Left lung (tissue), 10 donors: ENCODE measurements around the gene PABPC1L. TPM values are rescaled to one million over a fixed set of nuclear protein-coding genes. Genes with fewer than 3 reads are reported as not detected.

Source experiments
- ATAC-seq: fragments of 200-7000 bp; cut with Tn5 transposase; one replicate; pipeline ENCODE4 v1.9.1; 2020; ENCODE audit warnings: moderate library complexity
- DNase-seq, 4 donors: peaks; one replicate each; pipeline ENCODE4 v3.0.0-alpha.2; 2013 to 2020
- H3K27ac ChIP-seq, 2 donors: fragments of 200-600 bp; sonication (generic) in 1 of 2; one replicate each; pipeline versions ENCODE4 v1.5.0 to v1.8.0; 2020 to 2021
- H3K27me3 ChIP-seq, 2 donors: fragments of 200-600 bp; sonication (generic) in 1 of 2; one replicate each; pipeline versions ENCODE4 v1.5.0 to v1.8.0; 2020 to 2021
- H3K36me3 ChIP-seq, 2 donors: fragments of 200-600 bp; sonication (generic) in 1 of 2; one replicate each; pipeline versions ENCODE4 v1.5.0 to v1.8.0; 2020 to 2021
- H3K4me1 ChIP-seq, 2 donors: fragments of 200-600 bp; one replicate each; pipeline ENCODE4 v1.8.0; 2021
- H3K4me3 ChIP-seq, 2 donors: fragments of 200-600 bp; sonication (generic) in 1 of 2; one replicate each; pipeline versions ENCODE4 v1.5.0 to v1.8.0; 2020 to 2021; ENCODE audit warnings: mild to moderate bottlenecking in 1 of 2
- H3K9me3 ChIP-seq, 2 donors: fragments of 200-600 bp; sonication (generic) in 1 of 2; one replicate each; pipeline versions ENCODE4 v1.5.0 to v1.8.0; 2020 to 2021
- CTCF ChIP-seq, 2 donors: fragments of 200-600 bp; sonication (generic) in 1 of 2; IDR thresholded peaks; one replicate each; pipeline versions ENCODE4 v1.5.0 to v1.8.0; 2021; ENCODE audit warnings: antibody characterized with exemption in 2 of 2
- intact Hi-C, 2 donors: fragments of 100-400 bp; cut with DNase I; formaldehyde crosslinking; loops; one replicate each; pipeline versions ENCODE4 v1.11.2 to v1.14.2; 2022
- polyA plus RNA-seq, 6 donors: library from polyadenylated mRNA; unstranded; fragments of 120-200 nt; gene quantifications; one replicate each; pipeline ENCODE4 v1.2.1, GENCODE V29; 2013; ENCODE audit not compliant: insufficient read length in 6 of 6
- total RNA-seq, 2 donors: library from RNA; stranded (reverse); fragmentation: NEBNext Ultra II Directional; extraction: Animal tissue kit (Norgen Biotek cat#: 25700); gene quantifications; one replicate each; pipeline ENCODE4 v1.2.1, GENCODE V29; 2021
- donor health status: DM: no; HTN: yes; CAD: no.
- donor health status: DM: no; HTN: no; CAD: no.

PABPC1L gene
- total and polyA plus RNA-seq, 8 donors: 41.2 to 116 (median 88.5) TPM

GRCh38 chr20:44981736-44982406 is 72.0 kb downstream of the PABPC1L start:
- DNase-seq: no peak
- Histone ChIP-seq H3K27me3 (no peaks in the 10 kb centered on the region), H3K27ac (no peak overlapping the region), H3K4me3 (no peak overlapping the region), H3K9me3 (no peaks in the 10 kb centered on the region), H3K4me1 (peaks cover 0 to 49% of the 10 kb centered on the region in 2 donors), H3K36me3 (peaks cover 0 to 71% of the 10 kb centered on the region in 2 donors)
- TF ChIP-seq CTCF (IDR thresholded peaks at IDR 0.05): no peak
- intact Hi-C loops: no loop called here
- ATAC-seq: no peak

GRCh38 chr20:44983093-44983674 is 73.3 kb downstream of the PABPC1L start:
- intact Hi-C loops: no loop called here
- Histone ChIP-seq H3K9me3 (no peaks in the 10 kb centered on the region), H3K4me1 (peaks cover 0 to 49% of the 10 kb centered on the region in 2 donors), H3K27me3 (no peaks in the 10 kb centered on the region), H3K36me3 (peaks cover 0 to 81% of the 10 kb centered on the region in 2 donors), H3K4me3 (no peak overlapping the region), H3K27ac (no peak overlapping the region)
- TF ChIP-seq CTCF (IDR thresholded peaks at IDR 0.05): no peak
- no peak for DNase-seq
- no peak for ATAC-seq

- Histone ChIP-seq H3K27me3 (no peaks in the 10 kb centered on the region), H3K27ac (no peak overlapping the region), H3K4me3 (no peak overlapping the region), H3K9me3 (no peaks in the 10 kb centered on the region), H3K36me3 (peaks cover 0 to 40% of the 10 kb centered on the region in 2 donors), H3K4me1 (peaks cover 0 to 61% of the 10 kb centered on the region in 2 donors)
- no peak for TF ChIP-seq CTCF (IDR thresholded peaks at IDR 0.05)
- intact Hi-C loops: no loop called here
- DNase-seq (no peak), ATAC-seq (no peak)
Observed at GRCh38 chr20:44988631-44989171, 78.8 kb downstream of the PABPC1L start.

Other genes starting within 250 kb of the PABPC1L start
- gene CCN5, start 194.7 kb upstream of the PABPC1L start, total RNA-seq: 10 to 100 TPM; 14.3 to 20.8 TPM
- gene CCN5, start 194.7 kb upstream of the PABPC1L start, polyA plus RNA-seq: under 1 TPM; 0.29 to 0.60 (median 0.44) TPM
- 1 to 10 TPM; 1.8 to 3.1 TPM for gene KCNK15, start 164.2 kb upstream of the PABPC1L start, total RNA-seq
- gene KCNK15, start 164.2 kb upstream of the PABPC1L start, polyA plus RNA-seq: under 1 TPM in 1 of 6 donors, not detected in 5; 0.09 TPM
- 1 to 10 TPM in 1 of 2 donors, under 1 TPM in 1; 0.47 to 4.5 TPM for gene RIMS4, start 99.5 kb upstream of the PABPC1L start, total RNA-seq
- 1 to 10 TPM; 1.8 to 6.3 (median 4.1) TPM for gene RIMS4, start 99.5 kb upstream of the PABPC1L start, polyA plus RNA-seq
- 100 to 1,000 TPM; 188 to 228 TPM for gene YWHAB, start 24.4 kb upstream of the PABPC1L start, total RNA-seq
- 100 to 1,000 TPM; 164 to 196 (median 192) TPM for gene YWHAB, start 24.4 kb upstream of the PABPC1L start, polyA plus RNA-seq
- 10 to 100 TPM; 18.1 to 18.6 TPM for gene TOMM34, start 50.3 kb downstream of the PABPC1L start, total RNA-seq
- gene TOMM34, start 50.3 kb downstream of the PABPC1L start, polyA plus RNA-seq: 10 to 100 TPM; 22.7 to 26.8 (median 24.5) TPM
- 10 to 100 TPM; 33.6 to 63.7 TPM for gene STK4, start 56.5 kb downstream of the PABPC1L start, total RNA-seq
- 10 to 100 TPM; 25.0 to 30.6 (median 26.6) TPM for gene STK4, start 56.5 kb downstream of the PABPC1L start, polyA plus RNA-seq
- gene KCNS1, start 191.1 kb downstream of the PABPC1L start, total RNA-seq: under 1 TPM; 0.97 to 0.99 TPM
- gene KCNS1, start 191.1 kb downstream of the PABPC1L start, polyA plus RNA-seq: under 1 TPM in 5 of 6 donors, not detected in 1; 0.05 to 0.10 (median 0.07) TPM
- under 1 TPM; 0.32 to 0.37 TPM for gene WFDC5, start 205.1 kb downstream of the PABPC1L start, total RNA-seq
- gene WFDC5, start 205.1 kb downstream of the PABPC1L start, polyA plus RNA-seq: not detected
- gene WFDC12, start 214.4 kb downstream of the PABPC1L start, total RNA-seq: under 1 TPM; 0.44 to 0.73 TPM
- not detected for gene WFDC12, start 214.4 kb downstream of the PABPC1L start, polyA plus RNA-seq